ENCODE results near the gene AGAP1. TPM values are rescaled to one million over a fixed set of nuclear protein-coding genes. Genes with fewer than 3 reads are reported as not detected.

Gene AGAP1
- total and polyA plus RNA-seq, 2 donors (not counting 3 experiments of a cell fraction or from before 2014, with no cell fraction given): 10.2 to 20.9 TPM

- dilution Hi-C loops (cut with MboI; ENCODE audit: extremely low pct_ligation_motif_present, low sequenced_read_pairs): no loop called here
- H3K9me1 ChIP-seq (replicated peaks; ENCODE audit: control insufficient read depth, extremely low read depth, insufficient read depth, low read length): no peaks in the 10 kb centered on the region
- intact Hi-C loops (cut with micrococcal nuclease): no loop called here
- TF ChIP-seq POLR2AphosphoS5 (IDR thresholded peaks at IDR 0.05; ENCODE audit: insufficient read depth, low read depth, low read length): no peak
- TF ChIP-seq, protein P1, sequence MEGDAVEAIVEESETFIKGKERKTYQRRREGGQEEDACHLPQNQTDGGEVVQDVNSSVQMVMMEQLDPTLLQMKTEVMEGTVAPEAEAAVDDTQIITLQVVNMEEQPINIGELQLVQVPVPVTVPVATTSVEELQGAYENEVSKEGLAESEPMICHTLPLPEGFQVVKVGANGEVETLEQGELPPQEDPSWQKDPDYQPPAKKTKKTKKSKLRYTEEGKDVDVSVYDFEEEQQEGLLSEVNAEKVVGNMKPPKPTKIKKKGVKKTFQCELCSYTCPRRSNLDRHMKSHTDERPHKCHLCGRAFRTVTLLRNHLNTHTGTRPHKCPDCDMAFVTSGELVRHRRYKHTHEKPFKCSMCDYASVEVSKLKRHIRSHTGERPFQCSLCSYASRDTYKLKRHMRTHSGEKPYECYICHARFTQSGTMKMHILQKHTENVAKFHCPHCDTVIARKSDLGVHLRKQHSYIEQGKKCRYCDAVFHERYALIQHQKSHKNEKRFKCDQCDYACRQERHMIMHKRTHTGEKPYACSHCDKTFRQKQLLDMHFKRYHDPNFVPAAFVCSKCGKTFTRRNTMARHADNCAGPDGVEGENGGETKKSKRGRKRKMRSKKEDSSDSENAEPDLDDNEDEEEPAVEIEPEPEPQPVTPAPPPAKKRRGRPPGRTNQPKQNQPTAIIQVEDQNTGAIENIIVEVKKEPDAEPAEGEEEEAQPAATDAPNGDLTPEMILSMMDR (IDR thresholded peaks at IDR 0.05; ENCODE audit: extremely low read depth in 1 of 2, insufficient read depth in 1 of 2, low read depth in 1 of 2, low read length in 2 of 2): no peak
- TF ChIP-seq EZH2 (IDR thresholded peaks at IDR 0.05; ENCODE audit: borderline replicate concordance, low read depth, low read length, severe bottlenecking): no peak
- TF ChIP-seq JUN (IDR thresholded peaks at IDR 0.05; ENCODE audit: borderline replicate concordance, insufficient read depth, insufficient read length, low read depth): no peak
- no peak for TF ChIP-seq GATA2 (IDR thresholded peaks at IDR 0.05; ENCODE audit: insufficient read depth, insufficient read length, low read depth, low read length)
- TF ChIP-seq FOS (IDR thresholded peaks at IDR 0.05; ENCODE audit: borderline replicate concordance, insufficient read depth, low read length): no peak
- TF ChIP-seq, protein P2, sequence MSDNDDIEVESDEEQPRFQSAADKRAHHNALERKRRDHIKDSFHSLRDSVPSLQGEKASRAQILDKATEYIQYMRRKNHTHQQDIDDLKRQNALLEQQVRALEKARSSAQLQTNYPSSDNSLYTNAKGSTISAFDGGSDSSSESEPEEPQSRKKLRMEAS (IDR thresholded peaks at IDR 0.05; ENCODE audit: insufficient read depth, insufficient read length): no peak
- TF ChIP-seq POLR2A (IDR thresholded peaks at IDR 0.05; ENCODE audit: low read depth, low read length): no peak
- TF ChIP-seq MYC (IDR thresholded peaks at IDR 0.05; ENCODE audit: low read depth, low read length): no peak
- FAIRE-seq (no peak), DNase-seq (ENCODE audit: low read depth, low spot score) (no peak)
- POLR2A ChIA-PET: no interaction called here
- CTCF ChIA-PET: interaction anchor here (0.5 kb wide), 1 partner anchor 15 kb away, joined by 3 read pairs; no protein-coding TSS in a partner anchor
- H3K4me2 ChIP-seq (ENCODE audit: insufficient read depth, low read length): no peak overlapping the region
- peaks cover 13% of the 10 kb centered on the region for H3K4me1 ChIP-seq (ENCODE audit: control insufficient read depth, extremely low read depth, insufficient read depth, low read length)
- no peaks in the 10 kb centered on the region for H3K79me2 ChIP-seq (ENCODE audit: control insufficient read depth, insufficient read depth, low read length)
- no peaks in the 10 kb centered on the region for H3K9me3 ChIP-seq (replicated peaks; ENCODE audit: control insufficient read depth, insufficient read depth, low read length)
- no peaks in the 10 kb centered on the region for H3K27me3 ChIP-seq (ENCODE audit: control insufficient read depth in 2 of 2, insufficient read depth in 2 of 2, low read length in 2 of 2)
- no peak overlapping the region for H3K9ac ChIP-seq (replicated peaks; ENCODE audit: extremely low read depth, insufficient read depth, low read length)
- no peak overlapping the region for H2AFZ ChIP-seq (ENCODE audit: low read depth, low read length)
- no peak overlapping the region for H3K27ac ChIP-seq (ENCODE audit: insufficient read depth, low read depth, low read length)
- BruUV-seq (replicated peaks): no TSS peak
- H3K36me3 ChIP-seq (ENCODE audit: control insufficient read depth in 2 of 2, extremely low read depth in 1 of 2, insufficient read depth in 2 of 2, low read length in 2 of 2): no peaks in the 10 kb centered on the region
- H3K4me3 ChIP-seq (replicated peaks in 1 of 3; ENCODE audit: insufficient read depth in 1 of 3, low read depth in 1 of 3, low read length in 3 of 3): no peak overlapping the region
- no peaks in the 10 kb centered on the region for H4K20me1 ChIP-seq (replicated peaks; ENCODE audit: control insufficient read depth, extremely low read depth, insufficient read depth, low read length)
Measured at GRCh38 chr2:235825946-235826345, 332.1 kb downstream of the AGAP1 start.

Data from endothelial cell of umbilical vein (primary cell).